Measurements from ENCODE around the gene TYMP.
A peak's percentile ranks its signal among the peaks of the same experiment; 100 is the strongest.

The TYMP gene

DNA sequence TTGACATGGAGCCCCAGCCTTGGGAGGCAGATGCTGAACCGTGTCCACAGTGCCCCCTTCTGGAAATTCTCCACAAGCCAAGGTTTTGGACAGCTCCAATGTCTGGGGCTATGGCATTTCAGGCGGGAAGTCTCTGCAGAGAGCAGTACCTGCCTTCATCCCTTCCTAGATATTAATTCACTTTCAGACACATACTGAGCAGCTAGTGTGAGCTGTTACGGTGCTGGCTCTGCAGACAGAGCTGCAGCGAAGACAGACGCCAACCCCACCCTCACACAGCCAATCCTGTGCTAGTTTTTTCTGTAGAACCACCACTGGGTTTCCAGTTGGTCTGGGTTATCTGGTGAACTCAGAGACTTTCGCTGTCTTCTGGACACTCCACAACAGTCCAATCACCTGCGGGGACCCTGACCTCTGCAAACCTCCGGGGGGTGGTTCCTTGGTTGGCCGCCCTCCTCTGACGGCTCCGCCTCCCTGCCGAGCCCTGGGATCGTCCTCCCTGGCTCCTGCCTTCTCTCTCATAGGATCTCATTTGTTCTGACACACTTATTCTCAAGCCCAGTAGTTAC is 31.4 kb downstream of the TYMP start:
- peak overlapping the region; percentile 32 to 86 (median 61) for H3K4me2 ChIP-seq
- H4K20me1 ChIP-seq: peaks cover 0 to 19% (median 8%) of the 10 kb centered on the region in 11 experiments; a peak in 8 of 22 replicates
- peaks cover 10 to 40% (median 31%) of the 10 kb centered on the region in 10 experiments; a peak in 19 of 20 replicates for H3K4me1 ChIP-seq
- no peak overlapping the region for H3K27ac ChIP-seq
- H3K9me3 ChIP-seq (replicated peaks in 1 of 11): no peaks in the 10 kb centered on the region
- no peak for TF ChIP-seq Cebpa-rat (IDR thresholded peaks at IDR 0.05)
- H3K36me3 ChIP-seq: peaks cover 6 to 16% (median 15%) of the 10 kb centered on the region in 11 experiments; a peak in 18 of 22 replicates
- no peaks in the 10 kb centered on the region for H3K27me3 ChIP-seq
- no peak overlapping the region; a peak in 1 of 22 replicates for H3K9ac ChIP-seq
- H3K4me3 ChIP-seq: no peak overlapping the region; a peak in 1 of 20 replicates

DNA sequence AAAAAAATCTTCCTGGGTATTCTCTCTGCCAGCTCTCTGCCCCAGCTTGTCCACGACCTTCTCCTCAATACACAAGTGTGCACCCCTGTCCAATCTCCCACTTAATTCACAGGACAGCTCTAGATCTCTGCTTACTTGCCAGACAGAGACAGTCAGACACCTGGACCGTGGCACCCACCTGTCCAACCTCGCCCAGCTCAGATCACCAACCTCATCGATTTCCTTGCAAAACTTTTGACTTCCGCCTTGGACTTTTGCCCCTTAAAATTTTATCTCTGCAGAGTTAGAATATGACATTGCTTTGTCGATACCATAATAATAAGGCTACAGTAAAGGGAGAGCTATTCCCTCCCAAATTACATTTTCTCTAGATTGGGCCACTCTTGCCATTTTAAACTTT is 32.7 kb downstream of the TYMP start:
- H3K4me1 ChIP-seq: peaks cover 10 to 40% (median 31%) of the 10 kb centered on the region in 10 experiments; a peak in 19 of 20 replicates
- no peaks in the 10 kb centered on the region for H3K27me3 ChIP-seq
- no peak overlapping the region for H3K27ac ChIP-seq
- no peak for TF ChIP-seq Cebpa-rat (IDR thresholded peaks at IDR 0.05)
- H3K4me2 ChIP-seq: peak overlapping the region in 6 of 11 experiments; percentile 34 to 66 (median 50); a peak in 6 of 22 replicates
- H3K9ac ChIP-seq: no peak overlapping the region
- peaks cover 0 to 3% (median 2%) of the 10 kb centered on the region in 11 experiments; a peak in 10 of 22 replicates for H3K36me3 ChIP-seq
- H3K9me3 ChIP-seq (replicated peaks in 1 of 11): no peaks in the 10 kb centered on the region
- peaks cover 0 to 7% (median 1%) of the 10 kb centered on the region in 11 experiments; a peak in 5 of 22 replicates for H4K20me1 ChIP-seq
- H3K4me3 ChIP-seq: no peak overlapping the region

DNA sequence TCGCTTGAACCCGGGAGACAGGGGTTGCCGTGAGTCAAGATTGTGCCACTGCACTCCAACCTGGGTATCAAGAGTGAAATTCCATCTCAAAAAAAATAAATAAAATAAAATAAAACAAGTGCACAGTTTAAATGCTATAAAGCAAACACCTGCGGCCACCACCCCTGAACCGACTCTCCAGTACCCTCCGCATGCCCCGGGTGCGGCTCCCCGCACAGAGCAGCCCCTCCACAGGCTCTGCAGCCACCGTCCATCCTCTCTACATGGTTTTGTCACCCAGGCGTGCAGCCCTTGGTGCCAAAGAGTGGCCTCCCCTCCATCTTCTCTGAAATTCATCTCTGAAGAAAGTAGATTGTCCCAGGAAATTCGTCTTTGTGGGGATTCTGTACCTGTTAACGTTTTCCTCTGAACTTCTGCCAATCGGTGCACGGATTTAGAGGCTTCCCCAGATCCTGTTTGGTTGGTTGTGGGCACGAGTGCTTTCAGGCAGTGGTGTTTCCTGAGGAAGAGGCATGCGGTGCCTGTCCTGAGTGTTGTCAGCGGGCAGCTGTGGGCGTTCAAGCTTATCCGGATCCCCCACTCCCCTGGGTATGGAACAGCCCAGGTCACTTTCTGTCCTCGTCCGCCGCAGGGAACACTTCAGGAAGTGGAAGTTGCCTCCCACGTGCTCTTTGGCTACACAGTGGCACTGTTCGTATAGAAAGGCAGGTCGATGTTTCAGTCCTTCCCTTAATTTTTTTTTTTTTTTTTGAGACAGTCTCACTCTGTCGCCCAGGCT is 39.1 kb downstream of the TYMP start:
- H3K4me3 ChIP-seq: peak overlapping the region in 4 of 10 experiments; percentile 3 to 33 (median 16); a peak in 3 of 20 replicates
- peak overlapping the region in 7 of 11 experiments; percentile 25 to 51 (median 41); a peak in 10 of 22 replicates for H3K9ac ChIP-seq
- H3K36me3 ChIP-seq: no peaks in the 10 kb centered on the region
- peaks cover 0 to 6% (median 0%) of the 10 kb centered on the region in 11 experiments; a peak in 1 of 22 replicates for H4K20me1 ChIP-seq
- no peaks in the 10 kb centered on the region for H3K9me3 ChIP-seq (replicated peaks in 1 of 11)
- no peaks in the 10 kb centered on the region for H3K27me3 ChIP-seq
- peaks cover 25 to 54% (median 44%) of the 10 kb centered on the region in 10 experiments for H3K4me1 ChIP-seq
- TF ChIP-seq Cebpa-rat (IDR thresholded peaks at IDR 0.05): peak in 1 of 11 experiments; percentile 6; a peak in 1 of 22 replicates
- H3K27ac ChIP-seq: peak overlapping the region in 8 of 11 experiments; percentile 2 to 69 (median 44); a peak in 12 of 22 replicates
- peak overlapping the region; percentile 51 to 90 (median 77) for H3K4me2 ChIP-seq

DNA sequence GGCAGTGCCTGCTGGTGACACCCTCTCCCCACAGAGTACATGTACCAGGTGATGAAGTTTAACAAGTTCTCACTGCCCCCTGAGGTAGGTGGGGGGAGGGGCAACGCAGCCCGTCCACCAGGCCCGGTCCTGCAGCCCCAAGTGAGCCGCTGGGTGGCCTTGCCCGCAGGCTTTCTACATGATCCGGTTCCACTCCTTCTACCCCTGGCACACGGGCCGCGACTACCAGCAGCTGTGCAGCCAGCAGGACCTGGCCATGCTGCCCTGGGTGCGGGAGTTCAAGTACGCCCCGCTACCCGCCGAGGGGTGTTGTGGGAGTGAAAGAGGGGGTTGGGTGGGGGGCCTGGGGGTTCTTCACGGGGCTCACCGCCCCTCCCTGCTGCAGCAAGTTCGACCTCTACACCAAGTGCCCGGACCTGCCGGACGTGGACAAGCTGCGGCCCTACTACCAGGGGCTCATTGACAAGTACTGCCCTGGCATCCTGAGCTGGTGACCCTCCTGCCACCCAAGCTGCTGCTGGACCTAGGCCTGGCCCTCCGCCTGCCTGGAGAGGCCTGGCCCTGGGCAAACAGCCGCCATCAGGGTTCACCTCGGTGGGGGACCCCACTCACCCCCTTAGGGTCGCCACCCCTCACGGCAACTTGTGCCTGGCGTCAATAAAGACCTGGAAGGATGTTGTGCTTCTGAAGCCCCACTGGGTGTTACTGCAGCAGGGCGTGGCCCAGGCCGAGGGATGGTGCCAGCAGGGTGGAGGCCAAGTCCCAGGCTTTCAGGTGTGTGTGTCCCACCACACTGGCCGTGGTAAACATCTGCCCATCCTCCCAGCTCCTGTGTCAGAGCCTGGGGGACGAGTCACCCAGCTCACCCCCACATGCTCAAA is 40.2 kb downstream of the TYMP start:
- TF ChIP-seq Cebpa-rat (IDR thresholded peaks at IDR 0.05): no peak
- peaks cover 25 to 62% (median 54%) of the 10 kb centered on the region in 10 experiments for H3K4me1 ChIP-seq
- H3K9ac ChIP-seq: no peak overlapping the region
- H3K4me3 ChIP-seq: no peak overlapping the region
- H3K27ac ChIP-seq: peak overlapping the region in 2 of 11 experiments; percentile 4 to 47; a peak in 1 of 22 replicates
- H3K36me3 ChIP-seq: no peaks in the 10 kb centered on the region
- peaks cover 0 to 13% (median 0%) of the 10 kb centered on the region in 11 experiments; a peak in 2 of 22 replicates for H4K20me1 ChIP-seq
- H3K9me3 ChIP-seq (replicated peaks in 1 of 11): no peaks in the 10 kb centered on the region
- peak overlapping the region in 8 of 11 experiments; percentile 6 to 87 (median 77); a peak in 13 of 22 replicates for H3K4me2 ChIP-seq
- no peaks in the 10 kb centered on the region for H3K27me3 ChIP-seq

DNA sequence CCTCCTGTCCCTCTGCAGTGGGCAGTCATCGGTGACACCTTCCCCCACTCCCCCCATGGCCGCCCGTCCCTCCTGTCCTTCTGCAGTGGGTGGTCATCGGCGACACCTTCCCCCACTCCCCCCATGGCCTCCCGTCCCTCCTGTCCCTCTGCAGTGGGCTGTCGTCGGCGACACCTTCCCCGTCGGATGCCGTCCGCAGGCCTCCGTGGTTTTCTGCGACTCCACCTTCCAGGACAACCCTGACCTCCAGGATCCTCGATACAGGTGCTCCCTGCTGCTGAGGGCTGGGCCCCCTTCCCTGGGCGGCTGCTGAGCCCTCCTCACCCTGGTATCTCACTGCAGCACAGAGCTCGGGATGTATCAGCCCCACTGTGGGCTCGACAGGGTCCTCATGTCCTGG is 40.9 kb downstream of the TYMP start:
- no peak overlapping the region for H3K27ac ChIP-seq
- H3K9me3 ChIP-seq (replicated peaks in 1 of 11): no peaks in the 10 kb centered on the region
- H3K4me1 ChIP-seq: peaks cover 25 to 69% (median 61%) of the 10 kb centered on the region in 10 experiments
- peaks cover 0 to 20% (median 0%) of the 10 kb centered on the region in 11 experiments; a peak in 5 of 22 replicates for H4K20me1 ChIP-seq
- no peaks in the 10 kb centered on the region for H3K36me3 ChIP-seq
- H3K4me2 ChIP-seq: no peak overlapping the region
- no peak overlapping the region for H3K4me3 ChIP-seq
- TF ChIP-seq Cebpa-rat (IDR thresholded peaks at IDR 0.05): no peak
- H3K9ac ChIP-seq: no peak overlapping the region
- H3K27me3 ChIP-seq: no peaks in the 10 kb centered on the region; a peak in 1 of 22 replicates

GRCh38 chr22:50488006-50488677 is 41.7 kb downstream of the TYMP start:
- no peak for TF ChIP-seq Cebpa-rat (IDR thresholded peaks at IDR 0.05)
- peak overlapping the region in 10 of 11 experiments; percentile 67 to 90 (median 79); a peak in 20 of 22 replicates for H3K4me2 ChIP-seq
- H3K4me1 ChIP-seq: peaks cover 31 to 76% (median 68%) of the 10 kb centered on the region in 10 experiments
- H3K27me3 ChIP-seq: peaks cover 0 to 3% (median 0%) of the 10 kb centered on the region in 11 experiments; a peak in 4 of 22 replicates
- H3K9me3 ChIP-seq (replicated peaks in 1 of 11): no peaks in the 10 kb centered on the region
- H3K4me3 ChIP-seq: no peak overlapping the region
- H3K27ac ChIP-seq: no peak overlapping the region
- H3K9ac ChIP-seq: no peak overlapping the region
- H4K20me1 ChIP-seq: peaks cover 0 to 28% (median 4%) of the 10 kb centered on the region in 11 experiments; a peak in 9 of 22 replicates
- H3K36me3 ChIP-seq: no peaks in the 10 kb centered on the region

- Histone ChIP-seq H3K36me3 (no peaks in the 10 kb centered on the region), H3K9ac (peak overlapping the region; percentile 7 to 62 (median 47); a peak in 15 of 22 replicates), H3K27me3 (peaks cover 0 to 10% (median 5%) of the 10 kb centered on the region in 11 experiments; a peak in 14 of 22 replicates), H3K27ac (peak overlapping the region in 10 of 11 experiments; percentile 30 to 77 (median 60); a peak in 17 of 22 replicates), H3K4me2 (peak overlapping the region; percentile 67 to 90 (median 76)), H4K20me1 (peaks cover 0 to 35% (median 10%) of the 10 kb centered on the region in 11 experiments; a peak in 11 of 22 replicates), H3K4me3 (peak overlapping the region in 2 of 10 experiments; percentile 16 to 25; a peak in 1 of 20 replicates), H3K4me1 (peaks cover 38 to 83% (median 75%) of the 10 kb centered on the region in 10 experiments), H3K9me3 (replicated peaks in 1 of 11) (no peaks in the 10 kb centered on the region)
- no peak for TF ChIP-seq Cebpa-rat (IDR thresholded peaks at IDR 0.05)
These were observed 42.4 kb downstream of the TYMP start for GRCh38 chr22:50487290-50488005.
